NCI-H2227 (cell line): ENCODE data around the gene SLC6A1.
A peak's percentile ranks its signal among the peaks of the same experiment; 100 is the strongest.
"Not testable (repeated sequence)": the region's sequence is repeated elsewhere in the genome, so short reads cannot be mapped to it uniquely, and the experiment has no call there.

Source experiments
- DNase-seq: peaks from one replicate; lab custom pipeline; 2025; ENCODE audit not compliant: unreplicated experiment; lab: John Stamatoyannopoulos, UW

The SLC6A1 gene

GRCh38 chr3:11057655-11058054, 65.1 kb downstream of the SLC6A1 start:
- no peak for DNase-seq

DNA sequence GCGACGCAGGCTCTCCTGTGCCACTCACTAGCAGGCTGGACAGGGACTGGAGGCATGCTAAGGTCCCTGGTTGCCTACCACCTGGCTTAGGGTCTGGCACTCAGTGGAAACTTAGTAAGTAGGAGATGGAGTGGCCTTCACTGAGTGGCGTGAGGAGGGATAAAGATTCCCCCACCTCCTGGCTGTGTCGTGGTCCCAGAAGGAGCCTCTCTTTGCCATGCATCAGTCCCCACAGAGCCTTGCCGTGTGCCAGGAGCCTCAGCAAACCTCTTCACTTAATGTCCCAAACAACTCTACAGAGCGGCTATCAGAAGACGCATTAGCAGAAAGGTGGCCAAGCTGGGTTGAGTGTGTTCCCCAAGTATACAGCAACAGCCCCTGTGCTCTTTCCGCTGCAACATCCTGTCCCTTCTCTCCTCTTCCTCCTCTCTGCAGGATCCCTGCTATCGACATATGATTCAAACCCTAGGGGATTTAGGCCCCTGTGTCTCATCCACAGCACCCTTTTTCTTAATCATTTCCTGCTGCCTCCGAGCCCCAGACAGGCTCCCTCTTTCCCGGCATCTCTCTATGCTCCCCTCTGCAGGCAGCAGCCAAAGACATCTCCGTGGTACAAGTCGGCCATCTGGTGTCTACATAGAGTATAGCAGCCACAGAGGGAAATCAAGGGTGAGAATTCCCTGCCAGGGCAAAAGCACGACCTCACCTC, 66.7 kb downstream of the SLC6A1 start:
- DNase-seq: peak; percentile 77

GRCh38 chr3:11059799-11060115, 67.2 kb downstream of the SLC6A1 start:
- DNase-seq: no peak

GRCh38 chr3:11060500-11061251, 68.1 kb downstream of the SLC6A1 start:
- peak; percentile 73 for DNase-seq

DNA sequence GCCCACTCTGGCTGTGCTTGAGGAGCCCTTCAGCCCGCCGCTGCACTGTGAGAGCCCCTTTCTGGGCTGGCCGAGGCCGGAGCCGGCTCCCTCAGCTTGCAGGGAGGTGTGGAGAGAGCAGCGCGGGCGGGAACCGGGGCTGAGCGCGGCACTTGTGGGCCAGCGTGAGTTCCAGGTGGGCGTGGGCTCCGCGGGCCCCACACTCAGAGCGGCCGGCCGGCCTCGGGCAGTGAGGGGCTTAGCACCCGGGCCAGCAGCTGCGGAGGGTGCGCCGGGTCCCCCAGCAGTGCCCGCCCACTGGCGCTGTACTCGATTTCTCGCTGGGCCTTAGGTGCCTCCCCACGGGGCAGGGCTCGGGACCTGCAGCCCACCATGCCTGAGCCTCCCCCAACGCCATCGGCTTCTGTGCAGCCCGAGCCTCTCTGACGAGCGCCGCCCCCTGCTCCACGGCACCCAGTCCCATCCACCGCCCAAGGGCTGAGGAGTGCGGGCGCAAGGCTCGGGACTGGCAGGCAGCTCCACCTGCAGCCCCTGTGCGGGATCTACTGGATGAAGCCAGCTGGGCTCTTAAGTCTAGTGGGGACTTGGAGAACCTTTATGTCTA, 68.8 kb downstream of the SLC6A1 start:
- peak; percentile 69 for DNase-seq

DNA sequence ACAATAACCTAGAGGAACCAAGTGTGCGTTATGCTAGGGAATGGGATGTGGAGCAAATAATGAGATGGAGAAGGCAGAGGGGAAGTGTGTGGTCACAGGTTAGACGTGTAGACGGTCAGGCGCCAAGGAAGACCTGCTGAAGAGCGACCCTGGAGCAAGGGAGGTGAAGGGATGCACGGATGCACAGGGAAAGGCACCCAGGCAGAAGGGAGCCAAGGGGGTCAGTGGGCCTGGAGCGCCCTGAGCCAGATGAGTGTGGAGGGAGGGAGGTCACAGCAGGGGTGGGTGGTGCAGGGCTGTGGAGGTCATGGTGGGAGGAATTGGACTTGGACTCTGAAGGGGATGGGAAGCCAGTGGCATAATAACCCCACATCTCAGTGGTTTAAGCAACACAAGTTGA, 70.2 kb downstream of the SLC6A1 start:
- DNase-seq: no peak

GRCh38 chr3:11071096-11071755, 78.7 kb downstream of the SLC6A1 start:
- DNase-seq: no peak

DNA sequence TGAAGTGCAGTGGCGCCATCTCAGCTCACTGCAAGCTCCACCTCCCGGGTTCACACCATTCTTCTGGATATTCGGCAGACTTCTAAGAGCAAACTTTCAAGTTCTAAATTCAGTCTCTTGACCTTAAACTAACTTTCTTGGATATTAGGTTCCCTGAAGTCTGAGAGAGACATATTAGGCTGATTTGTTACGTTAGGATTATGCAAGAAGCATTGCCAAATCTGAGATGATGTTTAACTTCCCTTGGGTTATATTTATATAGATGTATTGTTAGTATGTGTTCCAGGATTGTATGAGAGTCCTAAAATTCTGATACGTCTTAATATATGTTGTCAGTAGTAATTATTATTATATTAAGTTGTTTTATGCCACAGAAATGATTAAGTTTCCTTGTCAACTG, 80.1 kb downstream of the SLC6A1 start:
- DNase-seq: no peak

DNA sequence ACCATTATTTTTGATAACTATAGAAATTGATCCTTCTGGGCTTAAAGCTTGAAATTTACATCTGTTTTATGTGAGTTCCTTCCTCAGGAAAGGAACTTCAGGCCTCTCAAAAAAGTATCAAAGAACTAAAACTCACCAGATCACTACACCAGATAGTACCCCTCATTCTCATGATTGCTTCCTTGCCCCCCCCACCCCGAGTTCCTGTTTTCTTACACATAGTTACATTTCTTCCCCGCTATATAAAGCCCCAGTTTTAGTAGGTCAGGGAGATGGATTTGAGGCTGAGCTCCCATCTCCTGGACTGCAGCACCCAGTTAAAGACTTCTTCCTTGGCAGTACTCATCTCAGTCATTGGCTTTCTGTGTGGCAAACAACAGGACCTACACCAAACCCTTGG, 81.5 kb downstream of the SLC6A1 start:
- no peak for DNase-seq

DNA sequence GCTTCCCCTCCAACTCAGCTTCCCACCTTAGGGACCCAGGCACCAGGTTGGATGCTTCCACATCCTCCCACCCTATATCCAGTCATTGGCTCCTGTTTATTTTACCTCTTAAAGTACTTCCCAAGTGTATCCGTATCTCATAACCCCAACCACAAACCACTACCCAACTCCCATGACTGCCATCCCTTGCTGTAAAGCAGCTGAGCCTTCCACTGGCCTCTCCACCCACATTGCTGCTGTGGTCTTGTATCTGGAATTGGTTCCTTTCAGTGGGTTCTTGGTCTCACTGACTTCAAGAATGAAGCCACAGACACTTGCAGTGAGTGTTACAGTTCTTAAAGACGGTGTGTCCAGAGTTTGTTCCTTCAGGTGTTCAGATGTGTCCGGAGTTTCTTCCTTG, 81.9 kb downstream of the SLC6A1 start:
- no peak for DNase-seq

DNA sequence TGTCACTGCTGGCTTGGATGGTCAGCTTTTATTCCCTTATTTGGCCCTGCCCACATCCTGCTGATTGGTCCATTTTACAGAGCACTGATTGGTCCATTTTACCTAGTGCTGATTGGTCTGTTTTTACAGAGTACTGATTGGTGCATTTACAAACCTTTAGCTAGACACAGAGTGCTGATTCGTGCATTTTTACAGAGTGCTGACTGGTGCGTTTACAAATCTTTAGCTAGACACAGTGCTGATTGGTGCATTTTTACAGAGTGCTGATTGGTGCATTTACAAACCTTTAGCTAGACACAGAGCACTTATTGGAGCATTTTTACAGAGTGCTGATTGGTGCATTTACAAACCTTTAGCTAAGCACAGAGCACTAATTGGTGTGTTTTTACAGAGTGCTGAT, 82.6 kb downstream of the SLC6A1 start:
- not testable (repeated sequence) for DNase-seq

- peak; percentile 45 for DNase-seq
Observed at GRCh38 chr3:11076711-11077110, 84.2 kb downstream of the SLC6A1 start.

GRCh38 chr3:11077466-11077865, 84.9 kb downstream of the SLC6A1 start:
- DNase-seq: no peak

DNA sequence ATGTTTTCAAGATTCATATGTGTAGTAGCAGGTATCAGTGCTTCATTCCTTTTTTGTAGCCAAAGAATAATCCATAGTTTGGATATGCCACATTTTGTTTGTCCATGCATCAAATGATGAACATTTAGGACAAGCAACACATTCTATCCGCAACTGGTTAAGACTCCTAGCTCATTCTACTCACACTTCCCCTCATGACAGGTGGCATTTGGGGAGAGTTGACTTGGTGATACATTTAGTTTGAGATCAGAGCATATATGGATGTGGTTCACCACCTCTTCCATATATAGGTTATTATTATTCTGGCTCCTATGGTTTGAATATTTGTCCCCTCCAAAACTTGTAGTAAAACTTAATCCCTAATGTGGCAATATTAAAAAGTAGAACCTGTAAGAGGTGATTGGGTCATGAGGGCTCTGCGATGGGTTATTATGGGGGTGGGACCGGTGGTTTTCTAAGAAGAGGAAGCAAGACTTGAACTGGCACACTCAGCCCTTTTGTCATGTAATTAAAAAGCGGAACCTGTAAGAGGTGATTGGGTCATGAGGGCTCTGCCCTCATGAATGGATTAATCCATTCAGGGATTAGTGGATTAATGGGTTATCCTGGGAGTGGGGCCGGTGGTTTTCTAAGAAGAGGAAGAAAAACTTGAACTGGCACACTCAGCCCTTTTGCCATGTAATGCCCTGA, 86.4 kb downstream of the SLC6A1 start:
- no peak for DNase-seq

DNA sequence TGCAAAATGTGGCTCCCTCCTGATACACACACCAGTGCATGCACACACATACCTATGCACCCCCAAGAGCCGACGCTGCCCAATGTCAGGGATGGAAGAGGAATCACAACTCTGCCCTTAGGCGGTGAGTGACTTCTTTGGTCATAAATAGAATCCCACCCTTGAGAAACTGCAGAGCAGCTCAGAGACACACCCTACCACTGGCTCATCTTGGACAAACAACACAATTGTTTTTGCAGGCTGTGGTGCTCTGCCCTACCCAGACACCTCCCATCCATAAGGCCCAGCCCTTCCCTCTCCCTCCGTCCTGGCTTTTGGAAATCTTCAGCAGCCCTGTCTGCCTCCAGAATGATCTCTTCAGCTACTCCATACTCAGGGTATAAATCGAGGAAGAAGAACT, 87.9 kb downstream of the SLC6A1 start:
- no peak for DNase-seq

GRCh38 chr3:11084098-11084497, 91.5 kb downstream of the SLC6A1 start:
- no peak for DNase-seq

DNA sequence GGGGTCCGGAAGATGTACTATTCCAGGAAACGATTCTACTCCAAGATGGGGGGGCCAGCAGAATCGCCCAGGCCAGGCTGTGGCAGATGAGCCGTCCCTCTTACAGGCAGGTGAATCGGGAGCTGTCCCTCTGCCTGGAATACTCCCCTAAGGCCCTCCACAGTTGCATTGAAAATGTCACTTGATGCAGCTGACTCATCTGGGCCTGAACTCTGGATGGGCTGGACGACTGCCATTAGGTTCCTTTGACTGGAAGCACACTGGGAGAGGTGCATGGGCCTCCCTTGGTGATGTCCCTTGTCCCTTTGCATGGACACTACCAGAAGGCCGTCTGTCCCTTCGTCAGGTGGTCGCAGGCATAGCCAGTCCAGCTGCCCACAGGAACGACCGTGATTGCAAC, 92.1 kb downstream of the SLC6A1 start:
- DNase-seq: no peak

- DNase-seq: no peak
Observed at GRCh38 chr3:11085093-11085840, 92.7 kb downstream of the SLC6A1 start.

DNA sequence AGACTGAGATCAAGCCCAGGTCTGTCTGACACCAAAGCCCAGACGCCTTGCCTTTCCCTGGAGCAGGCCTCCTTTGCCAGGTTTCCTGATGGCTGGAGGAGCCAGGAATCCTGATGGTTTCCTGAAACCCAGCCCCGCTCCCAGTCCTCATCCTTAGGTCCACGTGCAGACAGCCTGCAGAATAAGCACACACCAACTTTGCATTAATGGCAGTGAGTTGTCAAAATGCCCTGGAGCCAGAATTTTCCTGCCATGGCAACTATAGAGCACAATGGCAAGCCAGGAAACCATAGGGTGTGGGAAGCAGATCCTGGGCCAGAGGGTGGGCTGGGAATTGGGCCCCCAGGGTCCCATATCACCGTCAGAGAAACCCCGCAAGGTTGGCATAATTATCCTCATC, 94.3 kb downstream of the SLC6A1 start:
- no peak for DNase-seq

GRCh38 chr3:11088066-11088465, 95.5 kb downstream of the SLC6A1 start:
- no peak for DNase-seq

- no peak for DNase-seq
Observed at GRCh38 chr3:11088831-11089230, 96.3 kb downstream of the SLC6A1 start.
